ENCODE data around the gene ISYNA1. TPM values are rescaled to one million over a fixed set of nuclear protein-coding genes. Genes with fewer than 3 reads are reported as not detected.

The ISYNA1 gene
- total RNA-seq, 1 donor = 8.0 TPM

DNA sequence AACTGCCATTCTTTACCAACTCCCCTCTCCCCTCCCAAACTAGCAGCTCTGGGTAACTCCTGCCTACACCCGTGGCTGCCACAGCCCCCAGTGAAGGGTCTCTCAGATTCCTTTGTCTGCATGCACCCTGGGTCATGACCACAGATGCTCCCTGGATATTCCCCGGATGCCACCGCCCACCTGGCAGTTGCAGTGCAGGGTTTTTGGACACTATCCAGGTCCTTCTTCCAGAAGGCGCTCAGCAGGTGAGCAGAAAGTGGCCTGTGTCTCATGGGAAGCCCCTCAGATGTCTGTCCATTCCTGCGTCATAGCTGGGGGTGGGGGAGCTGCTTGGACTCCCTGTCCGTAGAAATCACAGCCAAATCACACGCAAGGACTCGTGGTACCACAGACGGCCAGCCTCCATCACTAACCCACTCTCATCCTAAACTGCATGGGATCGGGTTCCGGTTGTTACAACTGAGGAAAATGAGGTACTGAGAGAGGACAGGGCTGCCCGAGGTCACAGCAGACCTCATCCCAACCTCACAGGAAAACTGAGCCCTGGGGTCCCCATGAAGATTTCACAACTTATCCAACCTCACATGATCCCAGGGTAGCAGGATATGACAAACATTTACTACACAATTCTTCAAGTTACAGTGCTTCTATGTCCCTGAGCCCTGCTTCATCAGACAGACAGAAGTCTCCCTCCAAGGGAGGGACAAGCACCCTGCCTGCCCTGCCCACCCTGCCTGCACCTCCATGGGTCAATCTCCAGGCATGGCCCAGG lies 45.4 kb upstream of the ISYNA1 start:
- no peaks in the 10 kb centered on the region for H3K27me3 ChIP-seq (ENCODE audit: insufficient read depth, low read length)
- no peaks in the 10 kb centered on the region for H3K9me3 ChIP-seq (ENCODE audit: low read depth, low read length)
- H3K36me3 ChIP-seq (ENCODE audit: insufficient read depth, low read length) = no peaks in the 10 kb centered on the region
- H3K4me1 ChIP-seq (ENCODE audit: insufficient read depth, low read length) = peaks cover 55% of the 10 kb centered on the region
- H3K27ac ChIP-seq (ENCODE audit: low read depth, low read length) = peak overlapping the region; percentile 17
- peaks cover 97% of the 10 kb centered on the region for H3K79me2 ChIP-seq (ENCODE audit: insufficient read depth, low read length)
- H3K4me2 ChIP-seq (ENCODE audit: insufficient read depth, low read length) = no peak overlapping the region
- H4K20me1 ChIP-seq (ENCODE audit: insufficient read depth, low read length) = peaks cover 73% of the 10 kb centered on the region
- no peak overlapping the region for H3K4me3 ChIP-seq (ENCODE audit: insufficient read depth, low read length)
- H2AFZ ChIP-seq (ENCODE audit: low read length) = no peak overlapping the region
- peak; percentile 61 for DNase-seq (ENCODE audit: insufficient read length, low spot score, missing footprints)
- TF ChIP-seq, protein P1, sequence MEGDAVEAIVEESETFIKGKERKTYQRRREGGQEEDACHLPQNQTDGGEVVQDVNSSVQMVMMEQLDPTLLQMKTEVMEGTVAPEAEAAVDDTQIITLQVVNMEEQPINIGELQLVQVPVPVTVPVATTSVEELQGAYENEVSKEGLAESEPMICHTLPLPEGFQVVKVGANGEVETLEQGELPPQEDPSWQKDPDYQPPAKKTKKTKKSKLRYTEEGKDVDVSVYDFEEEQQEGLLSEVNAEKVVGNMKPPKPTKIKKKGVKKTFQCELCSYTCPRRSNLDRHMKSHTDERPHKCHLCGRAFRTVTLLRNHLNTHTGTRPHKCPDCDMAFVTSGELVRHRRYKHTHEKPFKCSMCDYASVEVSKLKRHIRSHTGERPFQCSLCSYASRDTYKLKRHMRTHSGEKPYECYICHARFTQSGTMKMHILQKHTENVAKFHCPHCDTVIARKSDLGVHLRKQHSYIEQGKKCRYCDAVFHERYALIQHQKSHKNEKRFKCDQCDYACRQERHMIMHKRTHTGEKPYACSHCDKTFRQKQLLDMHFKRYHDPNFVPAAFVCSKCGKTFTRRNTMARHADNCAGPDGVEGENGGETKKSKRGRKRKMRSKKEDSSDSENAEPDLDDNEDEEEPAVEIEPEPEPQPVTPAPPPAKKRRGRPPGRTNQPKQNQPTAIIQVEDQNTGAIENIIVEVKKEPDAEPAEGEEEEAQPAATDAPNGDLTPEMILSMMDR (IDR thresholded peaks at IDR 0.05; ENCODE audit: extremely low read depth, low read depth, low read length) = no peak

DNA sequence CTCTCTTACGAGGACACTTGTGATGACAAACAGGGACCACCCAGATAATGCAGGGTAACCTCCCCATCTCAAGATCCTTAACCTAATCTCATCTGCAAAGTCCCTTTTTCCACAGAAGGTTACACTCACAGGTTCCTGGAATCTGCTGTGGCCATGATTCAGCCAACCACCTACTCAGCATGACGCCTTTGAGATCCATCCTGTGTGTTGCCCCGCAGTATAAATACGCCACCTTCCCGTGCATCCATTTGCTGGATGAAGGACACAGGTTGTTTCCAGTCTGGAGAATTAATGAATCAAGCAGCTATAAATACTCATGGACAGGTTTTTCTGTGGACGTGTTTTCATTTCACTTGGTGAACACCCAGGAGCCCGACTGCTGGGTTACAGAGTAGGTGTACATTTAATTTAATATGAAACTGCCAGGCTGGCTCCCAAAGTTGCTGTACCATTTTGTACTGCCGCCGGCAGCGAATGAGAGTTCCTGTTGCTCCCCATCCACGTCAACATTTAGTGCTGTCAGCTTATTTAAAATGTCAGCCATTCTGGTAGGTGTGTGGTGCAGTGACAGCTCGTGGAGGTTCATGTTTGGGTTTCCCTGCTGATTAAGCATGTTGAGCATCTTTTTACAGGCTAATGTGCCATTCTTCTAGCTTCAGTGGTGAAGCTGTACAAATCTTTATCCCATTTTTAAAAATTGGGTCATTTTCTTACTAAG lies 43.7 kb upstream of the ISYNA1 start:
- H3K27me3 ChIP-seq (ENCODE audit: insufficient read depth, low read length) = no peaks in the 10 kb centered on the region
- H4K20me1 ChIP-seq (ENCODE audit: insufficient read depth, low read length) = peaks cover 68% of the 10 kb centered on the region
- H3K36me3 ChIP-seq (ENCODE audit: insufficient read depth, low read length) = no peaks in the 10 kb centered on the region
- H2AFZ ChIP-seq (ENCODE audit: low read length) = no peak overlapping the region
- no peak overlapping the region for H3K4me3 ChIP-seq (ENCODE audit: insufficient read depth, low read length)
- H3K9me3 ChIP-seq (ENCODE audit: low read depth, low read length) = no peaks in the 10 kb centered on the region
- TF ChIP-seq, protein P1 (IDR thresholded peaks at IDR 0.05; ENCODE audit: extremely low read depth, low read depth, low read length) = no peak
- DNase-seq (ENCODE audit: insufficient read length, low spot score, missing footprints) = peak; percentile 18
- peak overlapping the region; percentile 89 for H3K27ac ChIP-seq (ENCODE audit: low read depth, low read length)
- peaks cover 98% of the 10 kb centered on the region for H3K79me2 ChIP-seq (ENCODE audit: insufficient read depth, low read length)
- H3K4me1 ChIP-seq (ENCODE audit: insufficient read depth, low read length) = peaks cover 48% of the 10 kb centered on the region
- no peak overlapping the region for H3K4me2 ChIP-seq (ENCODE audit: insufficient read depth, low read length)

DNA sequence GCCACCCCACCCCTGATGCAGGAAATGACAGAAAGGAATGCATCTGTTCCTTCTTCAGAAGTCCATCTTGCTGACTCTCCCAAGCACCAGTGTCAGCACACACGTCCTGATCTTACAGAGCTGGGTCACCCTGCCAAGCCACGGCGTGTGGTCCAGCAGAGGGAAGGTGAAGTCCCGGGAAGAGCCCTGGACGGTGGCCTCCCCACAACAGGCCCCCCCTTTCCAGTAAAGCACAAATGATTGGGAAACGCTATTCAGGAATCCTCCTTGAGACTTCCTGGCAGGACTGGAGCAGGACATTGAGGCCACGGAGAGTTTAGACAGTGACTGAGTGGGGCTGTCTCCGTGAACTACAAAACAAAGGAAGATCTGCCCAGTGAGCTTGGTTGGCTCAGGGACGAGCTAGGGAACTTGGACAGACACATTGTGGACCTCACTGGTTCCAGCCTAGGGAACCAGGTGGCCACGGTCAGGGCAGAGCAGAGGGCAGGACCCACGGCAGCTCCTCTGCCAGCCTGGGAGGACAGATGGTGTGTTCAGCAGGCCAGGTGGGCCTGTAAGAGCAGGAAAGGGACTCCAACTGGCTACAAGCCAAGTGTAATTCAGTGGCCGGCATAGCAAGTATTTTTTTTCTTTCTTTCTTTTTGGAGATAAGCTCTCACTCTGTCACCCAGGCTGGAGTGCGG lies 42.2 kb upstream of the ISYNA1 start:
- Histone ChIP-seq H2AFZ (ENCODE audit: low read length) (no peak overlapping the region), H3K27me3 (ENCODE audit: insufficient read depth, low read length) (no peaks in the 10 kb centered on the region), H3K79me2 (ENCODE audit: insufficient read depth, low read length) (peaks cover 98% of the 10 kb centered on the region), H3K4me2 (ENCODE audit: insufficient read depth, low read length) (peak overlapping the region; percentile 67), H3K9me3 (ENCODE audit: low read depth, low read length) (no peaks in the 10 kb centered on the region), H3K4me1 (ENCODE audit: insufficient read depth, low read length) (peaks cover 40% of the 10 kb centered on the region), H4K20me1 (ENCODE audit: insufficient read depth, low read length) (peaks cover 65% of the 10 kb centered on the region), H3K36me3 (ENCODE audit: insufficient read depth, low read length) (no peaks in the 10 kb centered on the region), H3K4me3 (ENCODE audit: insufficient read depth, low read length) (peak overlapping the region; percentile 20), H3K27ac (ENCODE audit: low read depth, low read length) (peak overlapping the region; percentile 89)
- DNase-seq (ENCODE audit: insufficient read length, low spot score, missing footprints) = peak; percentile 90
- TF ChIP-seq, protein P1 (IDR thresholded peaks at IDR 0.05; ENCODE audit: extremely low read depth, low read depth, low read length) = no peak

Data from osteoblast (primary cell).